Gastrocnemius medialis (tissue), 4 donors: ENCODE data around the gene OTUD5.

Experiments
- CTCF ChIP-seq, 5 experiments: fragments of 450-650 bp in 3 of 5; fragments of 200-600 bp in 2 of 5; sonication (generic) in 2 of 5; IDR thresholded peaks in 4 of 5; conservative IDR thresholded peaks in 1 of 5; 1 replicate in 4 of 5; 2 replicates in 1 of 5; pipeline ENCODE4 v1.5.1; 2016 to 2019; ENCODE audit warnings: antibody characterized with exemption in 5 of 5, mild to moderate bottlenecking in 3 of 5, moderate library complexity in 3 of 5
- POLR2A ChIP-seq, 2 donors: fragments of 450-650 bp; IDR thresholded peaks; one replicate each; pipeline ENCODE4 v1.6.1; 2017; ENCODE audit warnings: antibody characterized with exemption in 2 of 2, mild to moderate bottlenecking in 2 of 2, moderate library complexity in 2 of 2

- TF ChIP-seq CTCF (IDR thresholded peaks at IDR 0.05 in 4 of 5, conservative IDR thresholded peaks at IDR 0.05 in 1 of 5) (no peak), POLR2A (IDR thresholded peaks at IDR 0.05) (no peak)
Observed at GRCh38 chrX:48939524-48940228, 17.7 kb downstream of the OTUD5 start.
